ENCODE measurements around the gene MSH5.
"Not testable (repeated sequence)": the region's sequence is repeated elsewhere in the genome, so short reads cannot be mapped to it uniquely, and the experiment has no call there.

Gene MSH5

GRCh38 chr6:31799781-31800180 lies 60.0 kb downstream of the MSH5 start:
- no peak for DNase-seq

GRCh38 chr6:31801031-31801927 lies 61.5 kb downstream of the MSH5 start:
- not testable (repeated sequence) for DNase-seq

GRCh38 chr6:31805939-31806469 lies 66.2 kb downstream of the MSH5 start:
- no peak for DNase-seq

GRCh38 chr6:31806470-31807272 lies 66.9 kb downstream of the MSH5 start, which contains the start of gene LSM2:
Gene LSM2 (minus strand): TSS chr6:31806966. CDS start chr6:31806757, 209 bp downstream.
- peak; percentile 52 to 98 (median 94) for DNase-seq

- DNase-seq, result not testable (repeated sequence)
Observed at GRCh38 chr6:31808599-31808998, 68.8 kb downstream of the MSH5 start.

GRCh38 chr6:31811645-31812044 lies 71.8 kb downstream of the MSH5 start:
- no peak for DNase-seq
